DND-41 (cell line): ENCODE results near the gene RAB3C.

Experiments used
- ATAC-seq: fragments of 200-7000 bp; cut with Tn5 transposase; 3 replicates; pipeline ENCODE4 v1.9.1; 2021; ENCODE audit warnings: low read depth; ENCODE audit not compliant: insufficient read depth
- DNase-seq: peaks from one replicate; pipeline ENCODE4 v3.0.0-alpha.2; 2020
- H2AFZ ChIP-seq: 2 replicates; pipeline ENCODE4 v1.6.0; 2012; ENCODE audit warnings: low read depth, low read length
- H3K27ac ChIP-seq: 2 replicates; pipeline ENCODE4 v1.5.1; 2012; ENCODE audit warnings: low read length, inconsistent platforms
- H3K27me3 ChIP-seq: fragments of 200-600 bp; sonication (generic); 2 replicates; pipeline ENCODE4 v1.6.0; 2012; ENCODE audit warnings: low read length, mild to moderate bottlenecking, inconsistent platforms; ENCODE audit not compliant: insufficient read depth, poor library complexity
- H3K36me3 ChIP-seq: 2 replicates; pipeline ENCODE4 v1.5.1; 2012; ENCODE audit warnings: low read length, inconsistent platforms; ENCODE audit not compliant: insufficient read depth
- H3K4me1 ChIP-seq: 2 replicates; pipeline ENCODE4 v1.5.1; 2012; ENCODE audit warnings: mild to moderate bottlenecking, low read length; ENCODE audit not compliant: insufficient read depth
- H3K4me2 ChIP-seq: 2 replicates; pipeline ENCODE4 v1.6.0; 2012; ENCODE audit warnings: mild to moderate bottlenecking, moderate library complexity, low read length, inconsistent platforms; ENCODE audit not compliant: insufficient read depth
- H3K4me3 ChIP-seq, 2 experiments: fragments of 200-600 bp in 1 of 2; shearing (Covaris generic) in 1 of 2; 2 replicates each; pipeline ENCODE4 v1.5.1; 2012 to 2016; ENCODE audit warnings: inconsistent platforms in 2 of 2, low read length in 2 of 2, mild to moderate bottlenecking in 2 of 2, low read depth in 1 of 2, moderate library complexity in 1 of 2
- H3K79me2 ChIP-seq: 2 replicates; pipeline ENCODE4 v1.6.0; 2012; ENCODE audit warnings: low read length, inconsistent platforms; ENCODE audit not compliant: insufficient read depth
- H3K9ac ChIP-seq: 2 replicates; pipeline ENCODE4 v1.6.0; 2012; ENCODE audit warnings: low read depth, mild to moderate bottlenecking, inconsistent platforms, low read length, moderate library complexity
- H3K9me3 ChIP-seq: 2 replicates; pipeline ENCODE4 v1.5.1; 2012; ENCODE audit warnings: low read length, moderate library complexity, mild to moderate bottlenecking, inconsistent platforms; ENCODE audit not compliant: insufficient read depth, severe bottlenecking
- H4K20me1 ChIP-seq: 2 replicates; pipeline ENCODE4 v1.6.0; 2012; ENCODE audit warnings: low read length; ENCODE audit not compliant: insufficient read depth
- CTCF ChIP-seq: IDR thresholded peaks from 2 replicates; pipeline ENCODE4 v1.5.1; 2012; ENCODE audit warnings: borderline replicate concordance, low read length, moderate library complexity, mild to moderate bottlenecking; ENCODE audit not compliant: poor library complexity, severe bottlenecking; ENCODE audit errors: extremely low read depth
- EZH2 ChIP-seq: IDR thresholded peaks from 3 replicates; pipeline ENCODE4 v1.6.1; 2012; ENCODE audit warnings: borderline replicate concordance, low read depth, mild to moderate bottlenecking, moderate library complexity, low read length, inconsistent platforms; ENCODE audit not compliant: severe bottlenecking

Gene RAB3C

GRCh38 chr5:58871648-58872242 is 288.9 kb downstream of the RAB3C start:
- no peaks in the 10 kb centered on the region for H4K20me1 ChIP-seq
- H3K79me2 ChIP-seq: no peaks in the 10 kb centered on the region
- no peak overlapping the region for H2AFZ ChIP-seq
- peaks cover 2% of the 10 kb centered on the region for H3K27me3 ChIP-seq
- H3K9ac ChIP-seq: no peak overlapping the region
- 0 out of 3 replicates have a peak, but pooled peaks have one; percentile 48 for ATAC-seq
- H3K4me3 ChIP-seq: no peak overlapping the region
- DNase-seq: peak; percentile 21
- no peaks in the 10 kb centered on the region for H3K9me3 ChIP-seq
- TF ChIP-seq EZH2 (no peak), CTCF (peak; percentile 59)
- no peak overlapping the region for H3K4me2 ChIP-seq
- no peak overlapping the region for H3K27ac ChIP-seq
- no peaks in the 10 kb centered on the region for H3K4me1 ChIP-seq
- H3K36me3 ChIP-seq: no peaks in the 10 kb centered on the region

GRCh38 chr5:58872670-58873273 is 289.9 kb downstream of the RAB3C start:
- no peaks in the 10 kb centered on the region for H3K9me3 ChIP-seq
- no peak overlapping the region for H2AFZ ChIP-seq
- ATAC-seq: no peak

GRCh38 chr5:58875599-58875998 is 292.7 kb downstream of the RAB3C start:
- ATAC-seq (no peak), DNase-seq (no peak)
- no peaks in the 10 kb centered on the region for H3K9me3 ChIP-seq
- no peak overlapping the region for H3K9ac ChIP-seq
- no peak overlapping the region for H3K27ac ChIP-seq
- H3K79me2 ChIP-seq: no peaks in the 10 kb centered on the region
- H3K4me3 ChIP-seq: no peak overlapping the region
- no peaks in the 10 kb centered on the region for H4K20me1 ChIP-seq
- no peak overlapping the region for H3K4me2 ChIP-seq
- TF ChIP-seq EZH2: no peak
- no peak for TF ChIP-seq CTCF
- peaks cover 3% of the 10 kb centered on the region for H3K27me3 ChIP-seq
- H3K4me1 ChIP-seq: no peaks in the 10 kb centered on the region
- no peaks in the 10 kb centered on the region for H3K36me3 ChIP-seq
- no peak overlapping the region for H2AFZ ChIP-seq

More at GRCh38 chr5:58872670-58873273, 289.9 kb downstream of the RAB3C start:
- H3K4me1 ChIP-seq: no peaks in the 10 kb centered on the region
- no peak overlapping the region for H3K9ac ChIP-seq
- TF ChIP-seq CTCF (no peak), EZH2 (no peak)
- H4K20me1 ChIP-seq: no peaks in the 10 kb centered on the region
- H3K27ac ChIP-seq: no peak overlapping the region
- H3K4me3 ChIP-seq: no peak overlapping the region
- DNase-seq: no peak
- peaks cover 3% of the 10 kb centered on the region for H3K27me3 ChIP-seq
- H3K79me2 ChIP-seq: no peaks in the 10 kb centered on the region
- H3K4me2 ChIP-seq: no peak overlapping the region
- no peaks in the 10 kb centered on the region for H3K36me3 ChIP-seq
